GM21825 (cell line): ENCODE measurements around the gene AFF3.

Source experiments
- ATAC-seq: cut with Tn5 transposase; IDR thresholded peaks from one replicate; pipeline ENCODE4 v1.9.1; 2021; ENCODE audit warnings: mild to moderate bottlenecking, moderate library complexity; ENCODE audit not compliant: unreplicated experiment

AFF3 gene

DNA sequence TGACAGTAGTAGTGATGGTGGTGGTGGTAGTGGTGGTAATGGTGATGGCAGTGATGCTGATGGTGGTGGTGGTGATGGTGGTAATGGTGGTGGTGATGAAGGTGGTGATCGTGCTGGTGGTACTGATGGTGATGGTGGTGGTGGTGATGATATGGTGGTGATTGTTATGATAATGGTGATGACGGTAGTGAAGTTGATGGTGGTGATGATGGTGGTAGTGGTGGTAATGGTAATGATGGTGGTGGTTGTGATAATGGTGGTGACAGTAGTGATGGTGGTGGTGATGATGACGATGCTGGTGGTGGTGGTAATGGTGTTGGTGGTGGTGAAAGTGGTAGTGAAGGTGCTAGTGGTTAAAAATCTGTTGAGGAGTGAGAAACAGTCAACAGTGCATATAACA, 125.6 kb downstream of the AFF3 start:
- ATAC-seq = no peak

DNA sequence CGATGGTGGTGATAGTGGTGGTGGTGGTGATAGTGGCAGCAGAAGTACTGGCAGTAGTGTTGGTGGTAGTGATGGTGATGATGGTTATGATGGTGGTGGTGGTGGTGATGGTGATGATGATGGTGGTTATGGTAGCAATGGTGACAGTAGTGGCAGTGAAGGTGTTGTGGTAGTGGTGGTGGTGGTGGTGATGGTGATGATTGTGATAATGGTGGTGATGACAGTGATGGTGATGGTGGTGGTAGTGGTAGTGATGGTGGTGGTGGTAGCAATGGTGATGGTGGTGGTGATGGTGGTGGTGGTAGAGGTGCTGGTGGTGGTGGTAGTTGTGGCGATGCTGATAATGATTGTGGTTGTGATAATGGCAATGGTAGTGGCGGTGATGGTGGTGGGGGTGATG, 126.5 kb downstream of the AFF3 start:
- ATAC-seq = no peak

DNA sequence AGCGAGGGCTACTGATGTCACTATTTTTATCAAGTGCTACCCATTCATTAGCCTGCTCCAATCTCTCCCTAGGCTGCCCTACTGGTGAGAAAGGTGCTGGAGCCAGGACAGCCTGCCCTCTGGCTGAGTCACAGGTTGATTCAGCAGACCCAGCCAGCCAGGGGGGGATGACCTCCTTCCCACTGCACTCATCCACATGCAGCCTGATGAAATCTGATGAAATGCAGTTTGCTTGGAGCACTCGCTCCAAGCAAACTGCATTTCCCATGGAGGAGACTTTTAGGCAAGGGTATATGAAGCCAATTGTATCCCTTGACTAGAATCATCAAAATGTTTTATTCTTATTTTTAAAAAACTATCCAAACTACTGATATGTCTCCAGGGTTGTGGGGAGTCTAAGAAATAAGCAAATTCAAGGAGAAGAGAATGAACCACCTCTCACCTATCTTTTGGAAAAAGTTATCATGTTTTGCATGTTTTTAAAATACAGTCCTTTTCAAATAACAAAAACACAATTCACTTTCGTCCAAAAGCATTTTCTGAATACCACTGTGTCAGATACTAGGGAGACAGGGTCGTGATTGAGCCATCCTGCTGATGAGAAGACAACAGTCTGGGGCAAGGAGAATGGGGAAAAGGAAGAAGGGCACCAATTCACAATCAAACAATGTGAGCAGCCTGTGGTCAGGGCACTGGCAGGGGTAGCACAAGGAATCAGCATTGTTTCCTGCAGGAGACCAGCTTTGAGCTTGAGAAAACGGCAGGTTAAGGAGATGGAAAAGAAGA, 128.3 kb downstream of the AFF3 start:
- ATAC-seq = no peak

DNA sequence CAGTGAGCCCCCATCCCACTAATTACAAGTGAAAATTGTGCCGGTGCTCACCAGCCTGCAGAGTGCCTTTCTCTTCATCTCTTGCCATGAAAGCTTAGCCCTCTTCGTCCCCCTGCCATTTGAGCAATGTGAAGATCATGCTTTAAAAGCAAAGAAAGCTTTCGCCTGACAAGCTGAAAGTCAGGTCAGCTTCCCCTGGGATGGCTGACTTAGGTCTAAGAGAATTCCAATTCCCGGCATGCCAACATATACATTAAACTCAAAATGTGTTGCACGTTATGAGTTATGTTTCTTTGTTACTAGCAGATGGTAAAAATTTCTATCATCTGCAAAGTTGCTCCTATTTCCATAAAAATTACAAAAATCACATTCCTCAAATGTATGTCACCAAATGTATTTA, 129.8 kb downstream of the AFF3 start:
- no peak for ATAC-seq

DNA sequence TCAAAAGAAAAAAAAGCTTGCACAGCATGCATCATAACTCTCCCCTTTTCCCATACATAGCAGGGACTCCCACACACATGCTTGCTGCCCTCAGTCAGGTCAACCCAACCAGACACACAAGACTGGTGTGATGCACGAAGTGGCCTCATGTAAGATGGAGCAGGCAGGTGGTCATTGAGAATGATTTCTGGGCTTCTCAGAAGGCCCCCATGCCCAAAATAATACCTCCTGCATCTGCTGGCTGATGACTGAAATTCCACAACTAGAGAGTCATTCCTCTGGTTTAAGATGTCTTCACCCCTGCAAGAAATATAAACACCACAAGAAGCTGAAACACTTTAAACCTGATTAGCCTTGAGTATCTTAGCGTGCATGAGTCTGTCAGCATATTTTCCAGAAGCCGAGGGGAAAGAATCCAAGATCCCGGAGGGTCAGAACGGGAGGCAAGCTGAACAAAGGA, 131.1 kb downstream of the AFF3 start:
- ATAC-seq = no peak

DNA sequence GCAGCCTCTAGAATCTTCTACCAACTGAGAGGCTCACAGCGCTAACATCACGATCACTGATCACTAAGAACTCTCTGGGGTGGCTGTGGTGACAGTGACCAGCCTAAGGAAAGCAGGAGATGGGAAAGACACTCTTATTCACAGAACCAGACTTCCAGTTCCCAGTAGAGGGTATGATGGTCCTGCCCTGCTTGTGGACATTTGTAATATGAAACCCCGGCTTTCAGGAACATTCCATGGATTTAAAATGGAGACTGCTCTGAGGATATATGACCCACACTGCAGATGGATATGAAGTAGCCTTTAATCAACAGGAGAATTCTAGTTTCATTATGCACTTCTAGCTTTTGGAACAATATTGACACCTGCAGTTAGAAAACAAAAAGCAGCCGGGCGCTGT, 131.8 kb downstream of the AFF3 start:
- no peak for ATAC-seq

DNA sequence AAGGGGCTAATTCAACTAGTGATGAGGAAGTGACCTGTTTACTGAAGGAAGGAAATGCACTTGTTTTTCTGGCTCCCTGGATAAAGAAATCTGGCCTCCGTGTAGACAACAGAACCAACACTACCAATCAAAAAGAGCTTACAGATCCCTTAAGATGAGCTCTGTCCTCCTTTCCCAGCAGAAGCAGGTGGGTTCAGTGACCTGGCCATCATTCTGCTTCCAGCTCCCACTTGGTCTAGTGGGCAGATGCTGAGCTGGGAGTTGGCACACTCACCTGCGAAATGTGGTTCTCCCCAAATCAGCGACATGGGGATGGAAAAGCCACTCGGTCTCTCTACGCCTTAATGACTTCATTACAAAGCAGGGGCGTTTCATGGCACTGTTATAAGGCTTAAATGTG, 132.6 kb downstream of the AFF3 start:
- no peak for ATAC-seq

DNA sequence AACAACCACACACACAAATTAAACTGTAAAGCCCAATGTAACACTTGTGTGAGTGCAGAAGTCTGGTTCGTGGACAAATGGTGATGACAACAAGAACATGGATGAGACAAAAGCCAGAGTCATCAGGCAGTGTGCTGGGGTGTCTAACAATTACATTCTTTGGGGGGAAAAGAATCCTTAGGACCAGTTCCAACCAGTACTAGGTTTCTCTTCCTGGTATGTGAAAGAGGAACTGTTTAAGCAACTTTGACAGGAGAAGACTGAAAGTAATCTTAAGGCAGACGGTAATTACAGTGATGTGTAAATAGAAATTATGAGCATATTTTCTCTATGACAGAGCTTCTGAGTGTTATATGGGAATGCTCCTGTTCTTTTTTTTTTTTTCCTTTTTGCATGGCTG, 133.4 kb downstream of the AFF3 start:
- no peak for ATAC-seq

DNA sequence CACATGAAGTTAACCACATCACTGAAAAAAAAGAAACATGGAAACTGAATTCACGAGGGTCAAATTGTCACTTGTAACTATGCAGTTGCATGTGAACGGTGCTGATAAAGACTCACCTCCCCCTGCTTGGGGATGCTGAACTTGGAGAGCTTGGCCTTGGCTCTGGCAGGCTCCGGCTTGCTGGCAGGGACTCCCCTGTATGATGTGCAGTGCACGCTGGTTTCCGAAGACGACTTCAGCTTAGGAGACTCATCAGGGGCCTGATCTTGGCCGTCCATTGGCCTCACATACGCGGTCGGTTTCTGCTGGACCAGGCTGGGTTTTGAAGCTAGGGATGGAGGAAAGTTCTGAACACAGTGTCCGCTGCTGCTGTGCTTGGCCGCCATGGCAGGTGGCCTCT, 135.9 kb downstream of the AFF3 start:
- no peak for ATAC-seq

DNA sequence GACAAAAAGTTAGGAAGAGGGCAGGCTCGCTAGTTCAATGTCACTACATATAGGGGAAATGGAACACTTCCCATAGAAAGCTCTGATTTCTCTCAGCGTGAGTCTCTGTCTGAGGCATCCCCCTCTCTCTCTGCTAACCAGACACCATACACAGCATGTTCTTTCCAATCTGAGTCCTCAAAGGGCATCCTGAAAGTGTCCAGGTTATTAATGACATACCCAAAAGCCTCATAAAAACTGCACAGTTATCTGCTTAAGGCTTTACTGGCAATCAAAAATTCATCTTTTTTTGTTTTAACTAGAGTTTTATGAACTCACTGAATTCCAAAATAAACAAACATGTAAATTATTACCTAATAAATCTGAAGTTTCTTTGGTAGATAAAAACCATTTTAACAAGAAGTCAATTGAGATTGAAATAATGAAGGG, 137.4 kb downstream of the AFF3 start:
- ATAC-seq = no peak

DNA sequence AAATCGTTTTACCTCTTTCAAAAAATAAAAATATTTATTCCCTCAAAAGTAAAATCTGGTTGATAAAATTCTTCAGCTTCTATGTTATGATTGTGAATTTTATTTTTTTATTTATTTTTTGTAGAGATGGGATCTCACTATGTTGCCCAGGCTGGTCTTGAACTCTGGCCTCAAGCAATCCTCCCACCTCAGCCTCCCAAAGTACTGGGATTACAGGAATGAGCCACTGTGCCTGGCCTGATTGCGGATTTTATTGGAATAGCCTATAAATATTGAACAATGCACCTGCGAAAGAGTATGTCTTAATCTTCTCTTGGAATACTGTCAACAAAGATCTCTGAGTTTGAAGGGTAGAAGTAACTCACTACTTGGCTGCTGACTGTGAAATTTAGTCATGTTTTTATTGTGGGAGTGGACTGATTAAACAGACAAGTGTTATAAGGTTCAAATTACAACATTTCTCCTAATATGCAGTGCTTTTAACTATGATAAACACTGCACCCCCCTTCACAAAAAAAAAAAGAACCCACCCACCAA, 138.0 kb downstream of the AFF3 start:
- no peak for ATAC-seq

DNA sequence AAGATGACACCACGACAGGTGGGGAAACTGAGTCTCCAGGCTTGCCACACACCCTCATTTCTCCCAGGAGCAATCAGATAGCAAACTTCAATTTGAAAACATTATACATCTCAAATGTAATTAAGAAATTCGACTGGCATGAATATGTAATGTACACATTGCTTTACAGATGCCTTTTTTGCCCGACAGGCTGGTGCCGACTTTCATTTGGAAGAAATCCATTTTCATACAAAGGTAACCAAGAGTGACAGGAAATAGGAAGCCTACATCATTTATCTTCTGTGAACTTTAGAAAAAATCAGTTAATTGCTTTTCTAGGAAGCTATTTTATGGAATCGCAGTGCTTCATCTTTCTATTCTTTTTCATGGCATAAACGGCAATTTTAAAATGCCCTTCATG, 140.3 kb downstream of the AFF3 start:
- no peak for ATAC-seq

DNA sequence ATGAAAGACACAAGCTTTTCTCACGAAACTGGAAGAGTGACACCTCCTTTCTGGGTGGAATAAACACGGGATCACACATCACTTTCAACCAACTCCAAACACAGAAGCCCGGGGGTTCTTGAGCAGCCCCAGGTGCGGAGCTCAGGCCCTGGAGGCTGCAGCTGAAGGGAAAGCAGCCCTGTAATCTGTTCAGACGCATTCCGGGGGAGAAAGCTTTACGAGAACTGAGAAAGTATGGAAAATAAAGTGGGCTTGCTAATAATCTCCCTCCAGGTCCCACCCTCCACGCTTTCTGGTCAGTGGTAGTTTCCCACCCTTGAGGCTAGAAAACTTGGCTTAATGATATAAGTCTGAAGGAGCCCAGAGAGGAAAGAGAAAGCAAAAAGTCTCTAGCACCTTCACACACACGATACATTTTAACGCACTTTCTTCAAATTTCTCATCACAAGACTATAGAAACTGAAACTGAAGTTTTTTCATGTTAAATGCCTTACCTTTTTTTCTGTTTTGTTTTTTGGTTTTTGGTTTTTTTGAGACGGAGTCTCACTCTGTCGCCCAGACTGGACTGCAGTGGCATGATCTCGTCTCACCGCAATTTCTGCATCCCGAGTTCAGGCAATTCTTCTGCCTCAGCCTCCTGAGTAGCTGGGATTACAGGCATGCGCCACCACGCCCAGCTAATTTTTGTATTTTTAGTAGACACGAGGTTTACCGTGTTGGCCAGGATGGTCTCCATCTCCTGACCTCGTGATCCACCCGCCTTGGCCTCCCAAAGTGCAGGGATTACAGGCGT, 141.3 kb downstream of the AFF3 start:
- ATAC-seq = no peak

DNA sequence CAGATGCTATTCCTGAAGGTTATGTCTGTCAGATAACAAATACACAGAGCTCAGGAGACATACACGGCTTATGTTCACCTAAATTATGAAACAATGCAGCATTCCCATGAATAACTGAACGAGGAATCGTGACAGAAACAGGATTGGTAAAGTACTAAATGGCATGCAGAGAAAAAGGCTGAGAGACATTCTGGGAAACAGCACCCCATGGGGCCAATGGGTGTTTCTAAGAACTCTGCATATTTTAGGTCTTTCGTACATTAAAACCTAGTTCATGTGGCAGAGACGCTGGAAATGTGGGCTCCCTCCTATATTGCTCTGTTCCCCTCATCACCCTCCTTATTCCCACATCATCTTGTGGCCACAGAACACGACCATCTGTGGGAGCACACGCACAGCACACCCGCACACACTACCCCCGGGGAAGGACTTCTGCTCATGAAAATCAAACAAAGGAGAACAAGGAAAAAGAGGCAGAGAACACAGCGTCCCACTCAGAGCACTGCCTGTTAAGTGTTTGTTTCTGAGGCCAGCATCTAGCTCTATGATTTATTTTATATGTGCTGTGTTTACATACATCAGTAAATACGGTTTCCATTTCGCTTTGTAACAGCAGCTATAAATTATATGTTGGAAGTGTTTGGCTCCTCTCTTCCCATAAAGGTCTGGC, 143.6 kb downstream of the AFF3 start:
- ATAC-seq = no peak

DNA sequence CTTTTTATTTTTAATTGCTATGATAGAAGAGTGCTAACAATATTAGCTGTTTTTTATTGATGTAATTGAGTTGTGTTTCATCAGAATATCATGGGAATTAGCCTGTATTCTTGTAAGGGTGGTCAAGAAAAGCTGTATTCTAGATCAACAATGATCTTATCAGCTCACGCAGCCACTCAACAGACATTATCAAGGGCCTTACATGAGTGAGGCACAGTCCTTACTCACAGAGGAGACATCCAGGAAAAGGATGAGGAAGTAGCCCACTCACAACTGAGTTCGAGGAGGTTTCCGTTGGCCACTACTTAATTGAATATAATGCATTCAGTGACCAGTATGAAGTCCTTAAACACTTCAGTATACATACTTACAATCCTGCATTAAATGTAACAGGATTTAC, 152.5 kb downstream of the AFF3 start:
- no peak for ATAC-seq

DNA sequence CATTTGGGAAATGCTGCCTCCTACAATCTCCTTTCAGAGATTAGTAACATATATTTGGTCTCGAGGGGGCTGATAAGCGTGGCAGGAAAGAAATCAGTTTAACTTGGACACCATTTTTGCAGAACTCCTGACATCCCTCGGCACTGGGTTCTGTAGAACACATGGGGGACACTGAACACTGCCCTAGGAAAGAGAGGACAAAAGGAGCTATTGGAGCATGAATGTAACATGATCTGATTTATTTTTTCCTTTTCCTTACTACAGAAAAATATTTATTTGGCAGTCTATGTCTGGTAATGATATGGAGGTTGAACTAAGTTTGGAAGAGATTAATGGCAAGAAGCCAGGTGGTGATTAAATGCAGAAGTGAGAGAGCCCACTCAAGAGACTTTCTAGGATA, 153.8 kb downstream of the AFF3 start:
- ATAC-seq = no peak

DNA sequence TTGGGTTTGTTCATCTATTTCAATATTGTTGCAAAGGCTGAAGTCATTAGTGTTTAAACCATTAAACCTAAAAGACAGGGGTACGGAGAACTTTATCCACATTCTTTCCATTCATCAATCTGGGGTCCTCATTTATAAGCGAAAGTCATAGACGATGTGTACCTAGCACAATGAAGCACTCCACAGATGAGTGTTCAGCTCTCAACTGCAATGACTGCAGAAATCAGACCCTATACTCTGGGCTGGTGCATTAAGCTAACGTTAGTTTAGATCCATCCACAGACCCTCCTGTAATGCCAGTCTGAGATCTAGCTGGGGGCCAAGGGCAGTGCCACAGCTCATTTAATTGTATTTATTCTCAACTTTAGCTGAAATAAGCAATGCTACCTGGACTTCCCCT, 155.2 kb downstream of the AFF3 start:
- no peak for ATAC-seq

DNA sequence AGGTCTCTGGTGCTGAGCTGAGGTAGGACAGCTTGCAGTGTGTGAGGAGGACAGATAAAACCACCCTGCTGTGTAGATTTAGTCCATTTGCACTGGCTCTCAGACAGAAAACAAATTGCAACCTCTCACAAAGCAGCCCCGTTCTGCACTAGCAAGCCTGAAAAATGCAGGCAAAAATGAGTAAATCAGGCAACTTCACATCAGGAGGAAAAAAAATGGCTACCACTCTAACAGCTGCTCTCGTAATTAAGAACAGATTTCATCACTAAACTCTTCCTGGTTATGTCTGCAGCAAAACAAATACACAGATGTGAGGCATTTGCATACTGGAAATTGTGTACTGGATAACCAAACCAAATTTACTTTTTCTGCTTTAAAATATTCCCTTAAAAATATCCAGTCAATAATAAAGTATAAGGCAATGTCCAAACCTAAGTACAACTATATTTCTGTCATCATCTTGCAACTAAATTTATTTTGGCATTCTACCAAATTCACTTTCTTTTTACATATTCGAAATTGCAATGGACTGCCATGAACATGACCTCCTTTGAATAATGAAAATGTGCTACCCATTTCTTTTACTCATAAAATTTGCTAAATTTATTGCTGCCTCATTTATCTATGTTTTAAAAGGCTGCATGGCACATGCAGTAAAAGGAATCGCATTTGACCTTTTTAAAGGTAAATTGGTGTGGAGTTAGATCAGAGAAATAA, 157.4 kb downstream of the AFF3 start:
- no peak for ATAC-seq

DNA sequence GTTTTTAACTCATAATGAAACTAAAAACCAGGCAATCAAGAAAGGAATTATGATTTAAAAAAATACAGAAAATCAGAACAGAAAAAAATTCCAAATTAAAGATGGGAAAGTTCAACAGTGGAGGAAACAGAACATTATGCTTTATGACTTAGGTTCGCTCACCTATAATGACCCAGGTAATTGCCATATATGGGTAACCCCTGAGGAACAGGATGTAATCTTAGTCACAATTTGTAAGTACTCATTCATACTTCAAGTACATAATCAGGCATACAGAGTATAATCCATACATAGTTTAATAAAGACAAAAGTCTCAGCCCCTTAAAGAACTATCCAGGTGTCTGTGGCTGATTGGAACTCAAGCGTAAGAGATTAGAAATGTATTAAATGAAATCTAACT, 159.6 kb downstream of the AFF3 start:
- ATAC-seq = no peak

DNA sequence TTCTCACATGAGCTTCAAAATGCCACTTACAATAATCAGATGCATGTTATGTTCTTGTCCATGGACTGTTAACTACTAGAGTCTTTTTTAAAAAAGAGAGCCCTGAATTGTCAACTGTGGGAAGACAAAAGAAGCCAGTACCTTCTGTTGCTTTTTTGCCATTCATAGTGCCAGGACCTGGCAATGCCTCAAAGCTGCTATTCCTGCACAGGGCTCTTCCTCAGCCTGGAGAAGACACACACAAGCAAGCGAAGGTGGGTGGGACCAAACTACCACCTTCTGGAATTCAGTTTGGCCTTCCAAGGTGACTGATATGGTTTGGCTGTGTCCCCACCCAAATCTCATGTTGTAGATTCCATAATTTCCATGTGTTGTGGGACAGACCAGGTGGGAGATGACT, 160.6 kb downstream of the AFF3 start:
- ATAC-seq = no peak

DNA sequence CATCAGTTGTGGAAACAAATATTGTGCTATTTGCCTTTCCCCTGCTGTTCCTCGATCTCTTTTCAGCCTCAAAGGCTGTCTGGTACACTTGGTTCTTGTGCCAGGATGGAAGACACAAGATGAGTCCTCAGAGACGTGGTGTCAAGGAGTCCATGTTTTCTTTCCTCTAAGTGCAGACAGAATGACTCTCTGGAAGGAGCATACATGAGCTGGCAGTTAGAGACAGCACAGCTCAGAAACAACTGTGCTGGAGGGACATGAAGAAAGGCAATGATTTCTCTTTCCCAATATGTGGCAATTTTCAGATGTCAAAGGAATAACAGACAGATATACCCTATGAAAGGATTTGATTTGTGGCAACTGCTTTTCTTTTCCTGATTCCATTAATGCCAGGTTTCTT, 162.2 kb downstream of the AFF3 start:
- no peak for ATAC-seq
